Transverse colon (tissue), 3 donors: ENCODE data around the gene MDFI.

Source experiments
- CTCF ChIP-seq, 5 experiments: fragments of 200-600 bp in 3 of 5; fragments of 450-650 bp in 2 of 5; sonication (generic) in 3 of 5; IDR thresholded peaks; 1 replicate in 2 of 5; 2 replicates in 3 of 5; pipeline ENCODE4 v1.5.1; 2016 to 2017; ENCODE audit warnings: antibody characterized with exemption in 5 of 5, inconsistent platforms in 3 of 5, mild to moderate bottlenecking in 2 of 5, moderate library complexity in 1 of 5
- EP300 ChIP-seq: sonication (generic); formaldehyde crosslinking; IDR thresholded peaks from one replicate; pipeline ENCODE4 v1.6.1; 2017; ENCODE audit warnings: antibody characterized with exemption, low read depth
- POLR2A ChIP-seq: fragments of 450-650 bp; IDR thresholded peaks from one replicate; pipeline ENCODE4 v1.6.1; 2016; ENCODE audit warnings: antibody characterized with exemption, mild to moderate bottlenecking, moderate library complexity

- TF ChIP-seq CTCF (IDR thresholded peaks at IDR 0.05) (no peak), POLR2A (no peak), EP300 (no peak)
Measured at GRCh38 chr6:41679696-41680095, 41.4 kb downstream of the MDFI start.
